Stimulated activated CD4-positive, alpha-beta T cell treated with anti-CD3 and anti-CD28 coated beads, Interleukin-1b, Interleukin-23, amount 100 ng/mL, for 24 hours (primary cell): ENCODE measurements around the gene DIDO1.

Source experiments
- DNase-seq, 4 experiments: peaks; one replicate each; pipeline ENCODE4 v3.0.0-alpha.2; 2020; ENCODE audit warnings: low read depth in 4 of 4, low spot score in 1 of 4

The DIDO1 gene

DNA sequence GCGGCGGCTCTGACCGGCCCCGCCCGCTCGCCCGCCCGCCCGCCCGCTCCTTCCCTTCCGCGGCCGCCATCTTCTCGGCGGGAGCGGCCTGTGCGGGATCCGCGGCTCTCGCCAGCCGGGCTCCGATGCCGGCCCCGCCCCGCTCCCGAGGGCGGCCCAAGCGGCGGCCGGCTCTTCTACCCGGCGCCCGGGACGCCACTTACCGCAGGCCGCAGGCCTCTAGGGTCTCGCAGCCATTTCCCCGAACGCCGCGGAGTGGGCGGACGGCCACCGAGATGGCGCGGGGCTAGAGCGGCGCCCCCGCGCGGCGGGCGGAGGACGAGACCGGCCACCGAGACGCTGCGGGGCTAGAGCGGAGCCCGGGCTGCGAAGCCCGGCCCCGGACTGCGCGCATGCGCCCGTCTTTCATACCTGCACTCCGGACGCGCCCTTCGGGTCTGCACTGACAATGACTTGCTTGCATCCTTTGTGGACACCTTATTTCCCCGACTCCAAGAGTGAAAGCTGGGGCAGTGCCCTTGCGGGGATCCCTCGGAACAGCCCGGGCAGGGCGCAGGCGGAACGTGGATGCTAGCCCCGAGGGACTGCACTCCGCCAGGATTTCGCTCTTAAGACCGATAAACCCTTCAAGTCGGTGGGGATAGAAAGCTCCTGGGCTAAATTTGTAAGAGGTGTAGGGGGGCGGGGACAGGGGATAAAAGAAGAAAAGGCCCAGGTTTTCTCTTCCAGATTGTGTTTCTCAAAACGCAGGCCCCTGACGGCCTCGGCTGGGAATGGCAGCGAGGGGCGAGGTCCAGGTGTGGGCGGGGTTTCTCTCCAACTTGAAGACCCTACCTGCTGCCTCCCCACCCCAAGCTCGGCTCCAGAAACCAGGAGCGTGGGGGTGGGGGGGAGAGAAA, at the start of gene DIDO1:
Gene DIDO1 (minus strand): TSS at position 277 of the 899 bp plus-strand sequence.
- peak; percentile 79 to 85 (median 84) for DNase-seq

DNA sequence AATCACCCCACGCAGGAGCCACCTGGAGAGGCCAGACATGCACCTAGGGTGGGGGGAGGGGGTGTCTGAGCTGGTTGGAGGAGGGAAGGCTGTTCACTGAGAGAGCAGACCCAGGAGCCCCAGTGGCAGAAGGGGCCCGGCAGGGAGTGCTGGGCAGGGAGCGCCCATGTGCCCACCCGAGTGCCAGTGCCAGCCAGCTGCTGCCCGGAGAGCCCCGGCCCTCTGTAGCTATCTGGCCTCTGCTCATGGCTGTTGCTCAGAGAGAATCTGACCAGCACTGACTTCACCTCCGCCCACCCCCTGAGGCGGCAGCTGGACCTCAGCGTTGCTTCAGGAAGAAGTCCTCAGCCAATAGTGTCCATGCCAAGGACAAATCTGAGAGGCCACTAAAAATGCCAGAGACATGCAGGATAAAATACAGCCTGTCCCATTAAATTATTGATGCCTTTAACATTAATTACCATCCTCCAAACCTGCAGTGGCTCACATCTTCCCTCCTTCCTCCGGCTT, 49.0 kb upstream of the DIDO1 start:
- DNase-seq: no peak

DNA sequence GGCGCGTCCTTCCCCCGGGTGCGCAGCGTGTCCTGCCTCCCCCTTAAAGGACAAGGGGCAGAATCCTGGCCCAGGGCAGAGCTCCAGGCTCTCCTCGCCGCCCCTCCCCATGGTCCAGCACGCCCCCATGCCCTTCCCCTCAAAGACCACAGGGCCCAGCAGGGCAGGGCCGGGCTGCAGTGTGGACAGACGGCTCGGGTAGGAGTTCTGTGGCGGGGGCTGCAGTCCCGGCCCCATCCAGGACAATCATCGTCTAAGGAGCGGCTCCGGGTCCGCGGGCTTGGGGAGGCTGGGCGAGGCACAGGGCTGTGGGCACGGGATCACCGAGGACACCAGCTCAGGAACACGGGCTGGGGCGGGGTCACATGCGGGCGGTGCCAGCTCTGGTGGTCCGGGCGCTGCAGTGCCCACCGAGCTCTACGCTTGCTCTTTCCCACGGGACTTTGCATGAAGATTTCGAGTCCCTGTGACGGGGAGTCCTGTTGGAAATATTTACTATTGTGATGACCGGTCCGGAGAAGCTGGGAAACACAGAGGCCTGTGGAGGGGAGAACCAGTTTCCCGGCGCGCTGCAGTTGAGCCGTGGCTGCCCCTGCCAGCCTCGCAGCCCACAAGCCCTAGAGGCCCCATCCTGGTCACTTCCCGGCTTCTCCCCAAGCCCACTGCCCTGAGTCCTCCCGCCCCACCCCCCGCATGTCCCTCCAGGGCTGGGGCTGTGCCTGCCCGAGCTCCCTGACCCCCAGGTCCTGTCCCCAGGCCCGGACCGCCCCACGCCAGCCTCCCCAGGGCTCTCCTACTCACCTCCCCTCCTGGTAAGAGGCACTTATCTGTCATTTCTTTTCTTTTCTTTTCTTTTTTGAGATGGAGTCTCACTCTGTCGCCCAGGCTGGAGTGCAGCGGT, 46.8 kb upstream of the DIDO1 start:
- no peak for DNase-seq

DNA sequence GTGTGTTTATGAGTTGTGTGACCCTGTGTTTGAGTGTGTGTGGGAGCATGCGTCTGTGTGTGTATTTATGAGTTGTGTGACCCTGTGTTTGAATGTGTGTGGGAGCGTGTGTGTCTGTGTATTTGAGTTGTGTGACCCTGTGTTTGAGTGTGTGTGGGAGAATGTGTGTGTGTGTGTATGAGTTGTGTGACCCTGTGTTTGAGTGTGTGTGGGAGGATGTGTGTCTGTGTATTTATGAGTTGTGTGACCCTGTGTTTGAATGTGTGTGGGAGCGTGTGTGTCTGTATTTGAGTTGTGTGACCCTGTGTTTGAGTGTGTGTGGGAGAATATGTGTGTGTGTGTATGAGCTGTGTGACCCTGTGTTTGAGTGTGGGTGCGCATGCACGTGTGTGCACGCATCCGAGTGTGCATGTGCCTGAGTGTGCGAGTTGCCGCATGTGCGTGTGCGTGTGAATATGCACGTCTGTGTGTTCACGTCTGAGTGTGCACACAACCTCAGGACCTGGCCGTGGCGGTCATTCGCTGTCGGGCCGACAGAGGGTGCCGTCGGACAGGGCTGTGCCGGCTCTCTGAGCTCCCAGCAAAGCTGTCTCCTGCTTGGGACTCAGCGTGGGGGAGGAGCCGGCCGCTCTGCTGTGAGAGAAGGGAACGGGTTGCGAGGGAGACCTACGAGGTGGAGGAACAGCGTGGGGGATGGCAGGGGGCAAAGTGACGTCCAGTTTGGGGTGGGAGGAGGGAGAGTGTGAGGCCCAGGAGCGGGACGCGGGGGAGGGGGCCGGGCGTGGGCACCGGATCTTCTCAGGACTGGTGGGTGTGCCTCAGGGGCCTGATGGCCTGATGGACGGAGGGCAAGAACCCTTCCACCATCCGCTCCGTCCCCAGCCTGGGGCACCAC, 45.9 kb upstream of the DIDO1 start:
- peak; percentile 64 to 79 (median 71) for DNase-seq

DNA sequence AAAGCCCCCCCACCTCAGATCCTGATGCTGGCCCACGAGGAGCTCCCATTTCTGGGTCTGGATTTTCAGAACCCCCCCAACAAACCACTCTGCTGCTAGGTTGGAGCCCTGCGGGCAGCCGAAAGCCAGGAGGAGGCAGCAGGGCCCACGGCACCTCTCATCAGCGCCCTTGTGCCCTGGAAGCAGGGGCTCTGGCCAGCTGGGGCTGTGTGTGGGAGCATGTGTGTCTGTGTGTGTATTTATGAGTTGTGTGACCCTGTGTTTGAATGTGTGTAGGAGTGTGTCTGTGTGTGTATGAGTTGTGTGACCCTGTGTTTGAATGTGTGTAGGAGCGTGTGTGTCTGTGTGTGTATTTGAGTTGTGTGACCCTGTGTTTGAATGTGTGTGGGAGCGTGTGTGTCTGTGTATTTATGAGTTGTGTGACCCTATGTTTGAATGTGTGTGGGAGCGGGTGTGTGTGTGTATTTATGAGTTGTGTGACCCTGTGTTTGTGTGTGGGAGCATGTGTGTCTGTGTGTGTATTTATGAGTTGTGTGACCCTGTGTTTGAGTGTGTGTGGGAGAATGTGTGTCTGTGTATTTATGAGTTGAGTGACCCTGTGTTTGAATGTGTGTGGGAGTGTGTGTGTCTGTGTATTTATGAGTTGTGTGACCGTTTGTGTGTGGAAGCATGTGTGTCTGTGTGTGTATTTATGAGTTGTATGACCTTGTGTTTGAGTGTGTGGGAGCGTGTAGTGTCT, 45.1 kb upstream of the DIDO1 start:
- no peak for DNase-seq

DNA sequence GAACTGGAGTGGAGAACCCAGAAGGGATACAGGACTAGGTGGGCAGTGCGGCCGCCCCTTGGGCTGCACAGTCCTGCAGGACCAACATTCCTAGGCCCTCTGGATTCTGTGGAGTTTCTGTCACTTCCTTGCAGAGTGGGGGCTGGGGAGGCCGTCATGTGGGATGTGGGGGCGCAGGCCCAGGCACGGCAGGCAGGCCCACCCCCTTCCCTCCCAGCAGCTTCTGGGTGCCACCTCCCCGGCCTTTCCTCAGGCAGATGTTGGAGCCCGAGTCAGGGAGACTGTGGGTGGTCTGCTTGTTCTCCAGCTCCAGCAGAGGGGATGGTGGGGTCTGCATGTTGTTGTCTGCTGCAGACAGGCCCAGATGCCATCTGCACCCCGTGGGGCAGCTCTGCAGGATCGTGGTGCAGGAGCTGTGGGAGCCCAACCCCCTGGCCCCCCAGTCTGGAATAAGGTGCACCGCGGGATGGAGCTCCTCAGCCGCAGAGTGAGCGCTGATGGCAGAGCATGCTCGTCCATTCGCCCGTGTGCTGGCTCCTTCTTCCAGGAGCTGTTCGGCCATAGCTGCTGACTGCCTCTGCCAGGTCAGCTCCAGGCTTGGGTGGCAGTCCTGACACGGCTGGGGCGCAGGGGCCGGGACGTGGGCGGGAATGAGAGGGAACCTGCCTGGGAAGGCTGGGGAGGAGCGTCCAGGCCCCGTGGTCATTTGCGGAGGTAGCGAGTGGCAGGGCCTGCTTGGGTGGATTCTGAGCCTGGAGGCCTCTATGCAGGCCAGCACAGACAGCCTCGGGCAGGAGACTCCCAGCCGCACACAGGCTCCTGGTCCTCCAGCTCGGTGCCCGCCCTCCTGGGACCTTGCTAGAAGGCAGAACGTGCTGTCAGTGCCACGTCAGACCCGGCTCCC, 44.3 kb upstream of the DIDO1 start:
- DNase-seq: no peak

DNA sequence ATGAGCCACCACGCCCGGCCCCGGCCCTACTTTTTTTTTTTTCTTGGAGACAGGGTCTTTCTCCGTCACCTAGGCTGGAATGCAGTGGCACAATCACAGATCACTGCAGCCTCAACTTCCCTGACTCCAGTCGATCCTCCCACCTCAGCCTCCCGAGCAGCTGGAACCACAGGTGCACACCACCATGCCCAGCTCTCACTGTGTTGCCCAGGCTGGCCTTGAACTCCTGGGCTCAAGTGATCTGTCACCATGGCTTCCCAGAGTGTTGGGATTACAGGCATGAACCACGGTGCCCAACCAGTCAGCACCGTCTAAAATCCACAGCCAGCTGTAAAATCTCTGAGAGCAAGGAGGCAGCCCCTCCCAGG, 43.6 kb upstream of the DIDO1 start:
- DNase-seq: no peak

DNA sequence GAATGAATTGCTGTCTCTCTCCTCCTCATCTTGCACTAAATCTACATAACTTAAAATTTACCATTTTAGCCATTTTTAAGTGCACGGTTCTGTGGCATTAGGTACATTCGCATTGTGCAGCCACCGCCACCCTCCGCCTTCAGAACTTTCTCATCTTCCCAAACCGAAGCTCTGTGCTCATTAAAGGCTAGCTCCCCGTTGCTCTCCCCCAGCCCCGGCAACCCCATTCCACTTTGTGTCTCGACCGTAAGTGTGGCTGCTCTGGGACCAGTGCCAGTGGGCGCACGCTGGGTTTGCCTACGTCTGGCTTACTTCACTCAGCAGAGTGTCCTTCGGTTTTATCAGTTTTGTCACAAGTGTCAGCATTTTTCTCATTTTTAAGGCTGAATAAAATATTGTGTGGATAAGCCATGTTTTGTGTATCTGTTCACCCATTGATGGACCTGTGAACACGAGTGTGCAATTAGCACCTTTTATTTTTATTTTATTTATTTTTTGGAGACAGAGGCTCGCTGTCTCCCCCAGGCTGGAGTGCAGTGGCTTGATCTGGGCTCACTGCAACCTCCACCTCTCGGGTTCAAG, 43.0 kb upstream of the DIDO1 start:
- no peak for DNase-seq

DNA sequence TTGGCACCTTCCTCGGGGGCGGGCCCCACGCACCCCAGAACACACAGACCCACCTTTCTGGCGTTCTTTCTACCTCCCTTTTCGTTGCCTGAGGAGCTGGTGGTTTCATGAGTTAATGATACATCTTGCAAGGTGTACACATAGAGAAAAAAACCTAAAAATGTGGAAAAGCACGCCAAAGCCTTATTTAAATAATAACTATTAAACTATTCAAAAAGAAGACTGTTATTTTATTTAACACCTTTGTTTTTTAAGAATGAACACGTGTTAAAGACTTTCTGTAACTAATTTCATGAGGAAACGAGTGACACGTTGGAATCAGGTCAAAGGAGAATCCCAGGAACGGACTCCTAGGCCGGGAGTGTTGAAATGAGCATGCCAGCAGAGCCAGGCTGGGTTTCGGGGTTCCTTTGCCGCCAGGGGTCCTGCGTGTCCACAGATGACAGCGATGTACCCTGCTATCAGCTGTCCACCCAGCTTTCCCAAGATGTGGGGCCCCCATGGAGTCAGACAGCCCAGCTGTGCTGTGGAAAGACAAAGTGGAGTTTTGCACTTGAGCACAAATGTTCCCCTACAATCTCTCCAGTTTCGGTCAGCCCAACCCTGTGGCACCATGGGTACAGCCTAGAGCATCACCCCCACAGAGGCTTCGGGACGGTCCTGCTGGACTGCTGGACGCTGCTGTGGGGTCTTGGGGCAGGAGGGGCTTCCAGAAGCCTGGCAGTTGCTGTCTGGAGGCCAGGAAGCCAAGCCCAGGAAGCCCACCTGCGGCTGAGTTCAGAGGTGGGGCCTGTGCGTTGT, 42.3 kb upstream of the DIDO1 start:
- DNase-seq: no peak

DNA sequence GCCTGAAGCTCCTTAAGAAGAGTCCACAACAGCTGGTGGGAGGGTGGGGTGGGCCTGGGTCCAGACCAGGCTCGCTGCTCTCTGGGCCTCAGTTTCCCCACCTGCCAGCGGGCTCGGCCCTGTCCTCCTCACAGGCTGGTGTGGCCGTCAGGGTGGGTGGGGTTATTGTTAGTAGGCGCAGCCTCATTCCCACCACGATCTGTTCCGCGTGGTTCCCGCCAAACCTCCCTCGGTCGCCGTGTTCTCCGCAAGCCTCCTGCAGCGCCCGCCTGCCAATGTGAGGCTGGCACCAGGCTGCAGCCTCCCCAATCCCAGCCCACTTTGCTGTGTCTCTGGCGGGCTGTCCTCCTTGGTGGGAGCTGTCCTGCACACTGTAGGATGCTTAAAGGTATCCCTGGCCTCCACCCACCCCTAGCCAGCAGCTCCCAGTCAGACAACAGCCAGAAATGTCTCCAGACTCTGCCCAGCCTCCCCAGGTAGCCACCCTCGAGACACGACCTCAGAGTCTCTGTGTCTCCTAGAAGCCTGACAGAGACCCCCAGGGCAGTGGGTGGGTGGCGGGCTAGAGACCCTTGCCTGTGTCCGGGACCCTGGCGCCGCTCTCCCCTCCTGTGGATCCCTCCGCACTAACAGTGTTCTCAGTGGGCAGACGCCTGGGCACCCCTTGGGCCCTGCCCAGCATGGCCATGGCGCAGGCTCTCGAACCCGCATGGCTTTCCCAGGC, 41.5 kb upstream of the DIDO1 start:
- DNase-seq: no peak

DNA sequence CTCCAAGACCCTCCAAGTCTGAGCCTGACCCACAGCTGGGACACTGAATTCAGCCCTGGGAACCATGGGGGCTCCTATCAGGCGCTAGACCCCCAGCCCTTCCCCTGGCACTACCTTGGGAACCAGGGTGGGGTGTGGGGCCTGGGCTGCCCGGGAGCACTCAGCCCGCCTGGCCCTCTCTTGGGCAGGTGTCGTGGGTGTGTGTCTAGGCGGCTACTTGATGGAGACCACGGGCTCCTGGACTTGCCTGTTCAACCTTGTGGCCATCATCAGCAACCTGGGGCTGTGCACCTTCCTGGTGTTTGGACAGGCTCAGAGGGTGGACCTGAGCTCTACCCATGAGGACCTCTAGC, 40.8 kb upstream of the DIDO1 start:
- no peak for DNase-seq

DNA sequence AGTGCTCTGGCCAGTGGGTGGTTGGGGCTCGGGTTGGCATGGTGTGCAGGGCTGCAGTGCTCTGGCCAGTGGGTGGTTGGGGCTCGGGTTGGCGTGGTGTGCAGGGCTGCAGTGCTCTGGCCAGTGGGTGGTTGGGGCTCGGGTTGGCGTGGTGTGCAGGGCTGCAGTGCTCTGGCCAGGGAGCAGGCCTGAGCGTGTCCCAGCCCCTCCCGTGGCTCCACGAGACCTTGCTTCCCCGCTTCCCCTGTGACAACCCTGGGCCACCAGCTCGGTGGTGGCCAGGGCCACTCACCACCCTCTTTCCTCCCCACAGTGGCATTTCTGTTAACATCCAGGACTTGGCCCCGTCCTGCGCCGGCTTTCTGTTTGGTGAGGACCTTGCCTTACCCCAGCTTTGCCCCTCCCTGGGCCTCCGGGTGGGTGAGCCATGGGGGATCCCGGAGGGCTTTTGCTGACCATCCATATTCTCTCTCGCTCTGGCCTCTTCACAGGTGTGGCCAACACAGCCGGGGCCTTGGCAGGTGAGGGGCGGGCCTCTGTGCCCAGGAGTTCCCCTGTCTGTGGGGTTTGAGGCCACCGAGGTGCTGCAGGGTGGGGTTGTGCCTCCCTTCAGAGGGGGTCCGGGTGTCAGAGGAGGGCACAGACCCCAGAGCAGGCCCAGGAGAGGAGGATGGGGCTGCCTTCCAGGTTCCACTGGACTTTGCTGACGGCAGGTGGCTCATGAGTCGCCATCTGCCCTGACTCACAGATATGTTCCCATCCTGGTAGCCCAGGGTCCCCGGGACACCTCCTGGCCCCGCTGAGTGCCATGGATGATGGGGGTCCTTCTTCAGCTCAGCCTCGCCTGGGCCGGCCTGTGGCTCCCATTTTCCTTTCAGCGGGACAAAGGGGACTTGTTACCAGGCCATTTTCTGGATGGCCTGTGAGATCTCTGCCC, 40.2 kb upstream of the DIDO1 start:
- no peak for DNase-seq

DNA sequence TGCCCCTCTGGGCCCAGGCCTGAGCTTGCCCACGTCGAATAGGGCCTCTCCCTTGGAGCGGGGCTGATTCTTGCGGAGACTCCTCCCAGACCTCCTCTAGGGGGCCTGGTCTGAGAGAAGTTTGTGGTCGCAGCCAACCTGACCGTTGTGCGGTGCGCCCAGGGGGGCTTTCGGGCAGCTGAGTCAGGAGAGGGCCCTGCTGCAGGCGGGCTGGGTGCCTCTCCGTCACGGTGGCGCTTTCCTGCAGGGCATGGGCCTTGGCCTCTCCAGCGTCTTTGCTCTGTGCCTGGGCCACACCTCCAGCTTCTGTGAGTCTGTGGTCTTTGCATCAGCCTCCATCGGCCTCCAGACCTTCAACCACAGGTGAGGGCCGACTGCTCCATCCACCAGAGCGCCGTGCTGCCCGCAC, 39.1 kb upstream of the DIDO1 start:
- DNase-seq: no peak

DNA sequence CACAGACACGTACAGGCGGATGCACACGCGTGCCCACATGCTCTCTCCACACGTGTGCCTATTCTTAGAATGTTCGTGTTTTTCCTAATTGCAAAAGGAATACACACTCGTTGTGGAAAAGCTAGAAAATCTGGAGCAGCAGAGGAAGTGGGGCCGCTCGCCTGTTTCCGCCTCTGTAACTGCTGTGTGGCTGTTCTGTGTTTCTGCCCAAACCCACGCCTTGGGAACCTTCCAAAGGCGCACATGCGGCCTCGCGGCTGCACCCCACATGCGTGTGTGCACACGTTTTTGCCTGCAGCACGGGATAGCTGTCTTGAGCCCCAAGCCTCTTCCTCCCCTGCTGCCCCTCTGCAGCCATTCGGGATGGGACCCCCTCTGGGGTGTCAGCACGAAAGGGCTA, 38.4 kb upstream of the DIDO1 start:
- DNase-seq: no peak

DNA sequence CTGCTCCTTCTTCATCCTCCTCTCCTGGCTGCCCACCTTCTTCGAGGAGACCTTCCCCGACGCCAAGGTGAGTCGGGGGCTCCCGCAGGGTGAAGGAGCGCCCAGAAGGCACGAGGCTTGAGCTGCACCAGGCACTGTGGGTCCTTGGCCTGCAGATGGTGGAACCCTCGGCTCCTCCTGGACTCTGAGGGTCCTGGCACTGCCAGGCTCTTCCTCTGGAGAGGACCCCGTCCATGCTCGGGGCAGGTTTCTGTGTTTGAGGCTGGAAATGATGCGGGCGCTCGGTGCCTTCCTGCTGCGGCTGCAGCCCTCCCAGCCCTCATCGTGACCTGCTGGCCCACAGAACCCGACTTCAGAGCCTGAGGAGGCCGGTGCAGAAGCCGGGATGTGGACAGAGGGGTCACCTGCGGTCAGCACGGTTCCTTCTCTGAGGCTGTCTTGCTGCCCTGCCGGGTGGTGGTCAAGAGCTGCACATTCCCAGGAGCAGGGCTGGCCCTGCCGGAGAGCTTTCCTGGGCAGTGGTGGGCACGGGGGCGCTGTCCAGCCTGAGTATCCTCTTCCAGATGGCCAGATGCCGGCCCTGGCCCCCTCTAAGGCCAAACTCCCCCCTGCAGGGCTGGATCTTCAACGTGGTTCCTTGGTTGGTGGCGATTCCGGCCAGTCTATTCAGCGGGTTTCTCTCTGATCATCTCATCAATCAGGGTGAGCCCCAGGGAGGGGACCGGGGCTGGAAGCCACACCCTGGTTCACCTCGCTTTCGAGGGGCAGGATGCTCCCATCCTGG, 37.5 kb upstream of the DIDO1 start:
- no peak for DNase-seq
